HEK293T (cell line): ENCODE data around the gene DCLRE1B.

ENCODE experiments used
- BHLHE40 ChIP-seq: fragments of 450-650 bp; IDR thresholded peaks from 2 replicates; pipeline ENCODE4 v1.6.1; 2016; ENCODE audit warnings: mild to moderate bottlenecking, moderate library complexity, borderline replicate concordance
- HDGF ChIP-seq: fragments of 450-650 bp; IDR thresholded peaks from 2 replicates; pipeline ENCODE4 v1.6.1; 2017; ENCODE audit warnings: antibody characterized with exemption, borderline replicate concordance
- PKNOX1 ChIP-seq: fragments of 450-650 bp; IDR thresholded peaks from 2 replicates; pipeline ENCODE4 v1.6.1; 2016
- SP1 ChIP-seq: fragments of 450-650 bp; IDR thresholded peaks from 2 replicates; pipeline ENCODE4 v1.6.1; 2017
- SUZ12 ChIP-seq: fragments of 450-650 bp; IDR thresholded peaks from 2 replicates; pipeline ENCODE4 v1.6.1; 2016; ENCODE audit warnings: mild to moderate bottlenecking
- TARDBP ChIP-seq: fragments of 450-650 bp; IDR thresholded peaks from 2 replicates; pipeline ENCODE4 v1.6.1; 2016

- peak; percentile 29; the same call in 1 of the 2 replicates for TF ChIP-seq PKNOX1
- no peak for TF ChIP-seq SP1
- TF ChIP-seq BHLHE40, result no peak
- TF ChIP-seq SUZ12, result no peak
- no peak for TF ChIP-seq TARDBP
- TF ChIP-seq HDGF, result no peak
Observed at GRCh38 chr1:113929750-113930498, 24.8 kb downstream of the DCLRE1B start.
